ENCODE data around the gene EPN3.
A peak's percentile ranks its signal among the peaks of the same experiment; 100 is the strongest.

The EPN3 gene

DNA sequence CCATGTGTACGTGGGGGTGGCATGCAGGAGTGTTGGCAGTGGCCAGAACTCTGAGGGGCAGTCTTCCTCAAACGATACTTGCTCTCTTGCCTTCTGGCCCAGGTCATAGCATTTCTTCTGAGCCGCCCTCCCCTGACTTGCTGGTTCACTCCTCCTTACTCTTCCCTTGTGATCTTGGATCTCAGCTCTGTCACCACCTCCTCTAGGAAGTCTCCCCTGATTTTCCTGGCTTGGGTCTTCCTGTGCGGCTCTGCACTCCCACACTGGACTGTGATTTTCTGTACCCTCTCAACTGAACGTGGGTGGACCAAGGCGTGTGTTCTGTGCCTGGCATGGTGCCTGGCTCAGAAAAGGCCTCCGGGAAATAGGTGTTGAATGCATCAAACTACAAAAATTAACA, 2.9 kb downstream of the EPN3 start:
- DNase-seq = no peak

DNA sequence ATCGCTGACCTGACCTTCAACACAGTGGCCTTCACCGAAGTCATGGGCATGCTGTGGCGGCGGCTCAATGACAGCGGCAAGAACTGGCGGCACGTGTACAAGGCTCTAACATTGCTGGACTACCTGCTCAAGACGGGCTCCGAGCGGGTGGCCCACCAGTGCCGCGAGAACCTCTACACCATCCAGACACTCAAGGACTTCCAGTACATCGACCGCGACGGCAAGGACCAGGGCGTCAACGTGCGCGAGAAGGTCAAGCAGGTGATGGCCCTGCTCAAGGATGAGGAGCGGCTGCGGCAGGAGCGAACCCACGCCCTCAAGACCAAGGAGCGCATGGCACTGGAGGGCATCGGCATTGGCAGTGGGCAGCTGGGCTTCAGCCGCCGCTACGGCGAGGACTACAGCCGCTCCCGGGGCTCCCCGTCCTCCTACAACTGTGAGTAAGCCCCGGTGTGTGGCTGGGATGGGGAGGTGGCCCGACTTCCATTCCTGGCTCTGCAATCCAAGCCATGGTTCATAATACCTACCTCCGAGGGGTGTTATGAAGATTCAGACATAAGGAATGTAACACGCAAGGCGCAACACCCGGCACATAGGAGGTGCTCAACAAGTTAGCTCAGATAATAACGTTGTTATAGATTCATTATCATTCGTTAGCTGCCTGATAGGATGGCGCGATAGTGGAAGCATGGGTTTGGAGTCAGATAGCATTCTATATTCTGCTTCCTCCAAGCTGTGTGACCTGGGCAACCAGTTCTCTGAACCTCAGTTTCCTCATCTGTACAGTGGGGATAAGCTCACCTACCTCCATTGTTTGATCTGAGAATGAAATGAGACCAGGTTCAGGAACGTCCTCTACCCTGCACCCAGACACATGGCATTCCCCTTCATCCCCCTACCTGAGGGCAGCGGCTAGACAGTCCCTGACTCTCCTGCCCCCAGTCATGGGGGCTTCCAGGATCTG, 4.4 kb downstream of the EPN3 start:
- DNase-seq = no peak

DNA sequence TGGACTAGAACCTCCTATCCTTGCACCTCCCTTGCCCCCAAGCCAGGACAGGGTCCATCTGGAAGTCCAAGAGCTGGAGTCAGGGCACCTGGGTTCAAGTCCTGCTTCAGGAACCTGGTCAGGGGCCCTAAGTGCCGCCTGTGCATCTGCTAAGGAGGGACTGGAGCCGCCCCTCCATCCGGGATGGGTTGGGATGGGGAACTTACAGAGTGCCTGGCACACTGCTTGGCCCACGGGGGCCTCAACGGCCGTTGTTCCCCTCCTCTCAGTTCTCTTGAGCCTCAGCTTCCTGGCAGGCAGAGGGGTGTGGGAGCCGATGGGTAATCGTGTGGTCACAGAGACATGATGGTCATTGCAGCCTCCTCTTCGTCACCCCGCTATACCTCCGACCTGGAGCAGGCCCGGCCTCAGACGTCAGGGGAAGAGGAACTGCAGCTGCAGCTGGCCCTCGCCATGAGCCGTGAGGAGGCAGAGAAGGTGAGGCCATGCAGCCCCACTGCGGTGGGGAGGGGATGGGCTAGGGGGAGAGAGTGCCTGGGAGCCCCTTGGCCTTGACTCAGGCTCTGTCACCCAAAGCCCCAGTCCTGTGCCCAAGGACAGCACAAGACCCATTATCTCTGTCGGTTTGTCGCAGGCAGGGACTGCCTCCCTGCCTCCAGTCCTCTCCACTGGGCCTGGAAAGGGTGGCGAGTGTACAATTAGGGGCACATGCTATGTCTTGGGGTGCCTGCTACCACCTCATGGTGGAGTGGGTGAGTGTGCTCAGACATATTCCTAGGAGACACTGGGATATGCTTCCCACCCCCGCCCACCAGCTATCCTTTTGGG, 5.4 kb downstream of the EPN3 start:
- no peak for DNase-seq

DNA sequence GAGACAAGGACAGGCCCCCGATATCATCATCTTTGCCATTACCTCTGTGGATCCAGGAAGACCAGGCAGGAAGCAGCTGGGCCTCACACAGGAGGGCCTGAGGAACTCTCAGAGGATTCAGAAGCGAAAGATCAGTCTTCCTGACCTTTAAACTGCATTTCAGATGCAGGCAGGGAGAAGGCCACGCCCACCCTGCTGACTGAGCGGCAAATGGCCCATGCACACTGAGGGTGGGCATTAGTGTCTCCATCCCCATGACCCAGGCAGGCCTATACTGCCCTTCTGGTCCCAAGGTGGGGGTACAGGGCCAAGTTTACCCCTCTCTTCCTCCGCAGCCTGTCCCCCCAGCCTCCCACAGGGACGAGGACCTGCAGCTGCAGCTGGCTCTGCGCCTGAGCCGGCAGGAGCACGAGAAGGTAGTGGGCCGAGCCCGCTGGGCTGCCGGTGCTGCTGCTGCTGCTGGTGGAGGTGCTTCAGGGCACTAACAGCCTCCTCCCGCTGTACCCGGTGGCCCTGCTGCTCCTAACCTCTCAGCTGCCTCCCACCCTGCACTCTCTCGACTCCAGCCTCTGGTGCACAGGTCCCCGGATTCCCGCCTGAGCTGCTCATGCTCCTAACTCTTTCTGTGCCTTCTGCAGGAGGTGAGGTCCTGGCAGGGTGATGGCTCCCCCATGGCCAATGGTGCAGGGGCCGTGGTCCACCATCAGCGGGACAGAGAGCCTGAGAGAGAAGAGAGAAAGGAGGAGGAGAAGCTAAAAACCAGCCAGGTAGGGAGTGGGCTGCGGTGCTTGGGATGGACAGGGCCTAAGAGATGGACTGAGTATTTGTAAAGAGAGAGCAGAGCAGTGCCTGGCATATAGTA, 6.2 kb downstream of the EPN3 start:
- DNase-seq = no peak

DNA sequence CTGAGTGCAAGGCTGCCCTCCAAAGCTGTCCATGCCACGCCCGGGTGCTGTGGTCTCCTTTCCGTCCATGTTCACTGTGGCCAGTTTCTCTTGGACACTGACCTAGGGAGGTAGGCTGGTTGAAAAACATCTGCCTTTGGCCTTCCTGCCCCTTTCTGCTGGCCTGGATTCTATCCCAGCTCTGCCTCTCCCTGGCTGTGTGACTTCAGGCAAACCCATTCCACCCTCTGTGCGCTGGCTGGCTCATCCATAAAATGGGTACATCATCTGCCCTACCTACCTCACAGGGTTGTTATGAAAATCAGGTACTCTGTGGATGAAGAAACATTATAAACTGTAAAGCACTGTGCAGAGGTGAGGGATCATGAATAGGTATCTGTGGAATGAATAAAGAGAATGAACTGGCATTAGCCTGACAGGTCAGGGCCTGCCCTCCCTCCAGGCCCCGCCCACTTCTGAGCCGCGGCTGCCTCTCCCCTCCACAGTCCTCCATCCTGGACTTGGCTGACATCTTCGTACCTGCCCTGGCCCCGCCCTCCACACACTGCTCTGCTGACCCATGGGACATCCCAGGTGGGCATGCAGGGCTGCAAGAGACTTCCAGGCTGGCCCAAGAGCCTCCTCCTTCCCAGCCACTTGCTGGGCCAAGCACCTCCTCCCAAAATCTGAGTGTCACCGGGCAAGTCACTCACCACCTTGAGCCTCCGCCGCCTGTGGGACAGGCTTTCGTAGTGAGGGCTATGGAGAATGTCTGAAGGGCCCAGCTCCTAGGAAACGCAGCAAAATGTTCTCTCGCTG, 7.4 kb downstream of the EPN3 start:
- DNase-seq = no peak

DNA sequence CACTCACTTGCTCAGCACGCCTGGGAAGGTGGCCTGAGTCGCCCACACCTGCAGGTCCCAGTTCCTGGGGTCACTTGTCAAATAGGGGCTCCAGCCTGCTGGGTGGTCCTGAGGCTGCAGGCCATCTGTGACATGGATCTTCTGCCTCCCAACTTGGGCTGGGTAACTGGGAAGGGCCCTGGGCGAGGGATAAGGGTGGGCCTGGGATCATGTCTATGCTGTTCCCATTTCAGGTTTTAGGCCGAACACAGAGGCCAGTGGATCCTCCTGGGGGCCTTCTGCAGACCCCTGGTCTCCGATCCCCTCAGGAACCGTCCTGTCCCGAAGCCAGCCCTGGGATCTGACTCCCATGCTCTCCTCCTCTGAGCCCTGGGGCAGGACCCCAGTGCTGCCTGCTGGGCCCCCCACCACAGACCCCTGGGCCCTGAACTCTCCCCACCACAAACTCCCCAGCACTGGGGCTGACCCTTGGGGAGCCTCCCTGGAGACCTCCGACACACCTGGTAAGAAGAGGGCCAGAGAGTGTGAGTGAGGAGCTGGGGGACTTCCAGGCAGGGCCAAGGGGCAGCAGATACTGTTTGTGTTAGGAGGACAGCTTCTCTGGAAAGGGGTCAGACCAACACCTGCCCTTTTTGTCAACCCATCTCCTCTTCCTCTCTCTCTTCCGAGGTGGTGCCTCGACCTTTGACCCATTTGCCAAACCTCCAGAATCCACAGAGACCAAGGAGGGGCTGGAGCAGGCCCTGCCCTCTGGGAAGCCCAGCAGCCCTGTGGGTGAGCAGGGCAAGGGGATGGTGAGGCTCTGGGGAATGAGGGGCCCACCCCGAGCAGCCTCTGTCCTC, 8.2 kb downstream of the EPN3 start:
- DNase-seq = no peak

DNA sequence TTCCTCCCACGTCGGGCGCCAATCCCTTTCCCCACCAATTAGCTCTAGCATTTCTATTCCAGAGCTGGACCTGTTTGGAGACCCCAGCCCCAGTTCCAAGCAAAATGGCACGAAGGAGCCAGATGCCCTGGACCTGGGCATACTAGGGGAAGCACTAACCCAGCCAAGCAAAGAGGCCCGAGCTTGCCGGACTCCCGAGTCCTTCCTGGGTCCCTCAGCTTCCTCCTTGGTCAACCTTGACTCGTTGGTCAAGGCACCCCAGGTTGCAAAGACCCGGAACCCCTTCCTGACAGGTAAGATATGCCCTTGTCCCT, 8.8 kb downstream of the EPN3 start:
- no peak for DNase-seq

DNA sequence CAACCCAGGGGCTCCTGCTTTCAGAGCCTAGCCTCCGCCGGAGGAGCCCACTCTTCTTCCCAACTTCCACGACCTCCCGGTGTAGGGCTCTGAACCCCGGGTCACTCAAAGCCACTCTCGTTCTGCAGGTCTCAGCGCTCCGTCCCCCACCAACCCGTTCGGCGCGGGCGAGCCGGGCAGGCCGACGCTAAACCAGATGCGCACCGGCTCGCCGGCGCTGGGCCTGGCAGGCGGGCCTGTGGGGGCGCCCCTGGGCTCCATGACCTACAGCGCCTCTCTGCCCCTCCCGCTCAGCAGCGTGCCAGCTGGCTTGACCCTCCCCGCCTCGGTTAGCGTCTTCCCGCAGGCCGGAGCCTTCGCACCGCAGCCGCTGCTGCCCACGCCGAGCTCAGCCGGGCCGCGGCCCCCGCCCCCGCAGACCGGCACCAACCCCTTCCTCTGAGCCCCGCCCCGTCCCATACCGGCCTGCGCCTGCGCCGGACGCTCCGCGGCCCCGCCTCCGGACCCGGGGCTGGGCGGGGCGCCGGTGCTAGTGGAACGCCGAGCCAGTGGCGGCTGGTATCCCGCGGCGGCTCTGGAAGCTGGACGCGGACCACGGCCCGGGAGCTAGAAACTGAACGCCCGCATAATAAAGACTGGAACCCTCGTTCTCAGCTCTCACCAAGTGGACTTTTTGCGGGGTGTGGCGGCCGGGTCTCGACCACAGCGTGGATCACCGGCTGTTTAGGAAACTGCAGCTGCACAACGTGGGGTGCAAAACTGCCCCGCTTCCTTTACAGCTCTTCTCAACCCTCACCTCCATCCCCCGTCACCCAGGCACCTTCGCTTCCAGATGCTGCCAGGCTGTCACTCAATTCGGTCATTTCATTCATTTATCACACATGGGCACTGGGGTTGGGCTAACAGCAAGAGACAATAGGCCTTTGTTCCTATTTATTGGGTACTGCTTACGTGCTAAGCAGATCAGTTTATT, 9.5 kb downstream of the EPN3 start:
- peak; percentile 75 to 81 for DNase-seq

DNA sequence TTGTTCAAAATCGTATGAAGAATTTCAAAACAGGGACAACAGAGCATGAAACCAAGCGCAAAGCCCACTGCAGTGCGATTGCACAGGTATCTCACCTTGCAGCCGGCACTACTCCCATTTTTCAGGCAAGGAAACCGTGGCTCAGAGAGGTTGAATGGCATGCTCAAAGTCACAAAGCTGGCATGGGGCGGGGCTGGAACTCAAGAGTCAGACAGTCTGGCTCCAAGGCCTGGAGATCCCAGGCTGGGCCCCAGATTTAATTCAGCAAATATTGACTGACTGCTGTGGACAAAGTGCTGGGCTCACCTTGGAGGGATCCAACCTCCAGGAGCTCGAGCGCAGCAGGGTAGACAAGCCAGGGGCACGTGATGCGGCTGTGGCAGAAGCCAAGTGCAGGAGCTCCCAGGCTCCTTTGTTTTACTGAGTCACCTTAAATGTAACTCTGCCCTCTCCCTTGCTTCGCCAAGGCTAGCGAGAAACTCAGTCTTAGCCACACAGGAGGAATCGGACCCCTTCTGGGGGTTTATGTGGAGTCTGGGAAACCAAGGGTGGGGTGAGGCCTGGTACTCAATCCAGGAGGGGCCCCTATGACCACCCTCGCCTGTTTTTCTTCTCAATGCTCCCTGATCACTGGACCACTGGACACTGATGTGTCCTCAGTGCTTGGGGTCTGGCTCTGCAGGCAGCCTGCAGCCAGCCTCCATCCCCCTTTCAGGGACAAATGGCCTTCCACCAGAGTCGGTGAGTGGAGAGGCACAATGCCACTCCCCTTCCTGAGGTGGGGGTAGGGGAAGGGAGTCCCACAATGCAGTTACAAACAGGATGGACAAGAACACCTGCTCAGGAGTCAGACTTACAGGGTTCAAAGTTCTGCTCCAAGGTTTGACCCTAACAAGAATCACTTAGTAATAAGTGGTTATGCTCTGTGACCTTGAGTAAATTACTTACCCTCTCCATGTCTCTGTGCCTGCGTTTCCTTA, 10.6 kb downstream of the EPN3 start:
- DNase-seq = no peak

DNA sequence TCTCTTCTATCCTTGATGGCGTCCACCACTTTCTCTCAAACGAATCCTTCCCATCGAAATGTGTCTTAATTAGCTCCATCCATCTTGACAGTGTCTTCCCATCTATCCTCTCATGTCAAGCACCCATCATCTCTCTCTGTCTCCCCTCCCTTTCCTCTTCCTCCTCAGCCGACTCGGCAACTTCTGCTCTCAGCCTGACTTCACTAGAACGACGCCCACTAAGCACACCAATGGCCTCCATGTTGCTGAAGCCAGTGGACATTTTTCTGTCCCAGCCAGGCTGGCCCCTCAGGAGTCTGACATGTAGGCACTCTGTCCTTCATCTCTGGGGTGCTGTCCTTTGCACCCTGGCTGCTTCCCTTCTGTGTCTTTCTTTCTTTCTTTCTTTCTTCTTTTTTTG, 12.0 kb downstream of the EPN3 start:
- no peak for DNase-seq

DNA sequence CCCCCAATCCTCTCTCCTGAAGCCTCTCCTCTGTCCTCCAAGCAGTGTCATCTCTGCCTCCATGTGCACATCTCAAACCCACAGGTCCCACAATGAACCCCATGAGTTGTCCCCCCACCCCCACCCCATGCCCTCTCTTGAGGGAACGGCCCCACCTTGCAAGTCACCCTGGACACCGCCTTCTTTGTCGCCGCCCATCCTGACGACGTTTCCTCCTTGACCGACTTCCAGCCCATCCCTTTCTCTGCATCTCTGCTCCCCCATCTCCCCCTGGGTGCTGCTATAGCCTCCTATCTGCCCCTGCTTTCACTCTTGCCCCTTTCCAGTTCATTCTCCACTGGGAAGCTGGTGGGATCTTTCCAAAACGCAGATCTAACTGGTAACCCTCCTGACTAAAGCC, 12.8 kb downstream of the EPN3 start:
- no peak for DNase-seq

DNA sequence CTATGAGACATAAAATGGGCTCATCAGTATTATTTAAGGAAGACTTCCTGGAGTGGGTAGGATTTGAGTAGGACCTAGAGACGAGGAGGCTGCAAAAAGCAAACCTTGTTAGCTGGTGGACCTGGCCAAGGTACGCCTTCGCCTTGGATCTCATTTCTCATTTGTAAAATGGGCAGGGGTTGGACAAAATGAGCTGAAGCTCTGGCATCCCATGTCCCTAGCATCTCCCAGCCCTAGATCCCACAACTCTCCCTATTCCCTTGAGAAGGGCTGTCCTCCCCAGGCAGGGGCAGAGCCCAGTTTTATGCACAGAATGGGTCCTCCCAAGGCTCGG, 14.1 kb downstream of the EPN3 start:
- DNase-seq = no peak

DNA sequence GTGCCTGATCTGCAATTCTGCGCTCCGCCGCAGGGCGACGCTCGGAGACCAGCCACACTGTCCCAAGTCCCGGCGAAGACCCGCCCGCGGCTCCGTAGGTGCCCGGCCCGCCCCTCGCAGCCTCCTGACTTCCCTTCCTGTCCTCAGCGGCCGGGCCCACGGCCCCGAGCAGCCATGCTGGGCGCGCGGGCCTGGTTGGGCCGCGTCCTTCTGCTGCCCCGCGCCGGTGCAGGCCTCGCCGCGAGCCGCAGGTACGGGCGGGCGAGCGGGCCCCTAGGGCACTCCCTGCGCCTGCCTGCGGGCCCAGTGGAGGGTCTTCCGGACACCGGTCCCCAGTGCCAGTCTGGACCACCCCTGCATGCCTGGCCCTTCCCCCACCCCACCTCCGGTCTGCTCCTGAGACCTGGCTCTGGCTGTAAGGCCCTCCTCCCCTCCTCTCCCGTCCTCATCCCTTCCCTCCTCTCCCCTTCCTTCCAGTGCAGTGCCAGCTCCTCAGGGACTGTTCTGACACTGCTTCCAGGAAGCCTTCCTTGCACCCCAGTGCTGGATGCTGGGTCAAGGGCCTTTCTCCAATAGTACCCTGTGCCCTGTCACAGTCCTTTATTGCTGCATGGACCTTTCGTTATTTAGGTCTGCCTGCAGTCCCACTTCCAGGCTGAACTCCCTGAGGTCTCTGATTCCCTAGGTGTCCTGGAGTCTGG, 14.7 kb downstream of the EPN3 start, which contains the start of gene SPATA20:
Gene SPATA20 (plus strand): TSS at position 140 of the 701 bp plus-strand sequence. CDS start 35 bp downstream, at position 175.
- peak; percentile 85 to 90 for DNase-seq

DNA sequence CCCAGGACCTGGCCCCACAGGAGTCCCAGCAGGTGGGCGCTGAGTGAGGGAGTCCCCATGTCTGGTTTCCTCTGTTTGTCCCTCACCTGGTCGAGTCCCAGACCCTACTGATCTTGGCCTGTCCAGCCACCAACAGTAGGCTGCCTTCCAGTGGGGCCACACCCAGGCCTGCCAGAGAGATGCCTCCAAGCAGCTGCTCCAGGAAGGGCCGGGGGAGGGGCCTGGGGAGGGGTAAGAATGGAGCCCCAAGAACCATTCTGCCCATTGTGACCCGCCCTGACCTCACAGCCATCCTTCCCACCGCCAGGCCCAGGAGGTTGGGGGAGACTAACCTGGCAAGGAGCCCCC, 15.2 kb downstream of the EPN3 start:
- no peak for DNase-seq

DNA sequence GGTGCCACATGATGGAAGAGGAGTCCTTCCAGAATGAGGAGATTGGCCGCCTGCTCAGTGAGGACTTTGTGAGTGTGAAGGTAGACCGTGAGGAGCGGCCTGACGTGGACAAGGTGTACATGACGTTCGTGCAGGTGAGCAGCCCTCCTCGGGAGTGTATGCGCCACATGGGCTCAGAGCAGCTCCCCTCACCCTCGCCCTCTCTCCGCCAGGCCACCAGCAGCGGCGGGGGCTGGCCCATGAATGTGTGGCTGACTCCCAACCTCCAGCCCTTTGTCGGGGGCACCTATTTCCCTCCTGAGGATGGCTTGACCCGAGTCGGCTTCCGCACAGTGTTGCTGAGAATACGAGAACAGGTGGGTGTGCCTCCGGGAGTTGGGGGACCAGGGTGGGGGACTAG, 16.3 kb downstream of the EPN3 start:
- no peak for DNase-seq

DNA sequence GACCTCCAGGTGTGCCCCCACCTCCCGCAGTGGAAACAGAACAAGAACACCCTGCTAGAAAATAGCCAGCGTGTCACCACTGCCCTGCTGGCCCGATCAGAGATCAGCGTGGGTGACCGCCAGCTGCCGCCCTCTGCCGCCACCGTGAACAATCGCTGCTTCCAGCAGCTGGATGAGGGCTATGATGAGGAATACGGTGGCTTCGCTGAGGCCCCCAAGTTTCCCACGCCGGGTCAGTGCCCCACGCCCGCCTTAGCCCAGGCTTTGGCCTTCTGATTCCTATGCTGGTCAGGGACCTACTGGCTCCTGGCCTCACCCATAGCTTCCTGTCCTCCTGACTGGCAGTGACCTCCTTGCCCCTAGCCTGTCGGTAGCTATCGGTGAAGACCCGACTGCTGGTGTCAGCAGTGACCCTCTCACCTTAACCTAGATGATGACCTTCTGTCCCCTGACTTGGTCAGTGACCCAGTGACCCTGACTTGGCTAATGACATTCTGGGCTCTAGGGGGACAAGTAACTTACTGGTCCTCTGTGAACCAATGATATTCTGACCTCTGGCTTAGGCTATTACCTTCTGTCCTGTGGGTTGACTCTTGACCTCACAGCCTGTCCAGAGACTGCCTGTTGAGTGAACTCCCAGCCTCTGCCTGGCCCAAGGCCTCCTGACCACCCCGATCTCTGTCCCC, 16.9 kb downstream of the EPN3 start:
- no peak for DNase-seq

DNA sequence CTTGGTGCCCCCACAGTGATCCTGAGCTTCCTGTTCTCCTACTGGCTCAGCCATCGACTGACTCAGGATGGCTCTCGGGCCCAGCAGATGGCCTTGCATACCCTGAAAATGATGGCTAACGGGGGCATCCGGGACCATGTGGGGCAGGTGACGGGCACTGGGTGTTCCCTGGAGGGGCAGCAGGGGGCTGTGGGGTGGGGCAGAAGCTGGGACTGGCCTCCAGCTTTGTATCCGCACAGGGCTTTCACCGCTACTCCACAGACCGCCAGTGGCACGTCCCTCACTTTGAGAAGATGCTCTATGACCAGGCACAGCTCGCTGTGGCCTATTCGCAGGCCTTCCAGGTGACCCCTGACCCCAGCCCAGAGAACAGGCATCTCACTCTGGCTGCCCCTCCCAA, 17.4 kb downstream of the EPN3 start:
- DNase-seq = no peak
